ENCODE data around the gene PPHLN1.

PPHLN1 gene, protein sequence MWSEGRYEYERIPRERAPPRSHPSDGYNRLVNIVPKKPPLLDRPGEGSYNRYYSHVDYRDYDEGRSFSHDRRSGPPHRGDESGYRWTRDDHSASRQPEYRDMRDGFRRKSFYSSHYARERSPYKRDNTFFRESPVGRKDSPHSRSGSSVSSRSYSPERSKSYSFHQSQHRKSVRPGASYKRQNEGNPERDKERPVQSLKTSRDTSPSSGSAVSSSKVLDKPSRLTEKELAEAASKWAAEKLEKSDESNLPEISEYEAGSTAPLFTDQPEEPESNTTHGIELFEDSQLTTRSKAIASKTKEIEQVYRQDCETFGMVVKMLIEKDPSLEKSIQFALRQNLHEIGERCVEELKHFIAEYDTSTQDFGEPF

GRCh38 chr12:42325653-42326474 lies at the start of gene PPHLN1, which contains the start of gene ZCRB1:
Gene PPHLN1 (plus strand): TSS chr12:42326167. CDS start chr12:42335903, 9,736 bp downstream.
Gene ZCRB1 (minus strand): TSS chr12:42326094. CDS start chr12:42324102, 1,992 bp downstream.
- in situ Hi-C loops (cut with MboI; ENCODE audit: low sequenced_read_pairs) = no loop called here

DNA sequence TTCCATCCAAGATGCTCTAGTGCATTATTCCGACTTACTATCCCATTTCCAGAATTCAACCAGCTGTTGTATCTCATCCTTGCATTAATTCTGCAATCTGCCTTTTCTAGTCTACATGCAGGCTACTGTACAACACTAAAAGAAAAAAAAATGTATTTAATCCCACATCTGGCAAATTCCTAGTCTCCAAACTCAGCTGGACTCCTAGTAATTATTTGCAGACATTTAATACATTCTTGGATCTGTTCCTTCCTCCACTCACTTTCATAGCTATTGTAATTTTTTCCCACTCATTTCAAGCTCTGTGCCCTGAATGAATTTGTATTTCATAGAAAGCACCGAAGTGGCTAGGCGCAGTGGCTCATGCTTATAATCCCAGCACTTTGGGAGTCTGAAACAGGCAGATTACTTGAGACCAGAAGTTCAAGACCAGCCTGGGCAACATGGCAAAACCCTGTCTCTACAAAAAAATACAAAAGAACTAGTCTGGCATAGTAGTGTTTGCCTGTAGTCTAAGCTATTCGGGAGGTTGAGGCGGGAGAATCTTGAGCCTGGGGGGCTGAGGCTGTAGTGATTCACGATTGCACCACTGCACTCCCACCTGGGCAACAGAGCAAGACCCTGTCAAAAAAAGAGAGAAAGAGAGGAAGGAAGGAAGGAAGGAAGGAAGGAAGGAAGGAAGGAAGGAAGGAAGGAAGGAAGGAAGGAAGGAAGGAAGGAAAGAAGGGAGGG lies 48.4 kb upstream of the PPHLN1 start:
- in situ Hi-C loops (cut with MboI; ENCODE audit: low sequenced_read_pairs) = no loop called here

GRCh38 chr12:42278128-42278510 lies 47.8 kb upstream of the PPHLN1 start:
- in situ Hi-C loops (cut with MboI; ENCODE audit: low sequenced_read_pairs) = no loop called here

DNA sequence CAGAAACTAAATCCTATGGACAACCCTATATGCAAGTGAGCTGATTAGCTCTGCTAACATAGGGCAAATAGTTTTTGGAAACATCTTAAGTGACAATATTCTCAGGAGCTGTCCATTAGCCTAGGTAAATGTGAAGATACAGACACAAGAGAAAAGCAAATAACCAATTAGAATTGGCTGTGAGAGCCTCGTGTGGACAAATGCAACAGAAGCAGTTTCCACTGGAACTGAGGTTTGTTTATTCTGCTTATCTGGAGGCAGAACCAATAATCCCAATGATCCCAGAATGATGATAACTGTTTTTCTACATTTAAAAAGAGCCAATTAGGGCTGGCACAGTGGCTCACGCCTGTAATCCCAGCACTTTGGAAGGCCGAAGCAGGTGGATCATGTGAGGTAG lies 44.7 kb upstream of the PPHLN1 start:
- in situ Hi-C loops (cut with MboI; ENCODE audit: low sequenced_read_pairs) = no loop called here

DNA sequence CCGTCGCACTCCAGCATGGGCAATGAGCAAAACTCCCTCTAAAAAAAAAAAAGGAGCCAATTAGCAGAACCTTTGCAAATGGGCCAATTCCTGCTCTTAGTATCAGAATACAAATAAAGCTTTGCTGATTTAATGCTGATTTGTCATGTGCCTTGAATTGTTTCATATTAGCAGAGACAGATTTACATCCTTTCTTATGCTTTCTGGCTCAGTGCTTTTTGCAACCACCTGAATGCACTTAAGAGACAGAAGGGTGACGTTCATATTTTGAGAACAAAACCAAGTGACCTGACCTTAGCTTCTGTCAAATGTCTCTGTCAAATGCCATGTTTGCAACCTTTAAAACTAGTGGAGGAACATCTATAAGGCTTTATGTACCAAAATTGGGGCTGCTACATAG lies 44.1 kb upstream of the PPHLN1 start:
- in situ Hi-C loops (cut with MboI; ENCODE audit: low sequenced_read_pairs) = no loop called here

DNA sequence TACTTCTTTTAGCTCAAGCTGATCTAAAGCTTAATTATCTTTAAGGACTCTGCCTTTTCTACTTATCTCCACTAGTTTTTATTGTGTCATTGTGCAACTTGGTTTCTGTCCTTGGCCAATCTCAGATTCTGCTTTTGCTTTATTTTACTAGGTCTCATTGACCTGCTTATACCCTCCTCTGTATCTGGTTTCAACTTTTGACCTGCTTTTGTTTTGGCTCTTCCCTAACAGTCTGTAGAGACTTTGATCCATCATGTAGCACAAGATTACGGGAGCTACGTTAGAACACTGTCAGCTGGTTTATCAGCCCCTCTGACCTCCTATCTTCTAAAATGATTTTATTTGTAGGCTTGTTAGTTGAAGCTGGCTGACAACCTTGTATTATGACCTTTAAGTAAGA lies 43.7 kb upstream of the PPHLN1 start:
- in situ Hi-C loops (cut with MboI; ENCODE audit: low sequenced_read_pairs) = no loop called here

- in situ Hi-C loops (cut with MboI; ENCODE audit: low sequenced_read_pairs) = no loop called here
Measured at GRCh38 chr12:42283739-42284138, 42.2 kb upstream of the PPHLN1 start.

- in situ Hi-C loops (cut with MboI; ENCODE audit: low sequenced_read_pairs) = no loop called here
Measured at GRCh38 chr12:42284157-42284556, 41.8 kb upstream of the PPHLN1 start.

DNA sequence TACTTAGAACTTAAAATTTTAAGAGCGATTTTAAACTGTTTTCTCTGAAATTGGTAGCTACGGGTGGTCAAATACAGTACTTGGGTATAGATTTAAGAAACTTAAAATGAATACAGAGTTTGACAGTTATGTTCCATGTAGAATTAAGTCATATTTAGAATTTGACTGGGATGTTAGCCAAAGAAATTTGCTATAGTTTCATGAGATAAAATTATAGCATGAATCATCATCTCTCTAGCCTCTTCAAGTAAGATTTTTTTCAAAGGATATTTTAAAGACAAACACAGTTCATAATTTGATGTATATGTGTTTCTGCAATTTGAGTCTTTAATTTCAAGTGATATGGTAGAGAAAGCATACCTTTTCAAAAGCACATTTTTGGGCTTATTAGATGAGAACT lies 41.1 kb upstream of the PPHLN1 start:
- in situ Hi-C loops (cut with MboI; ENCODE audit: low sequenced_read_pairs) = no loop called here

GRCh38 chr12:42285431-42285830 lies 40.5 kb upstream of the PPHLN1 start:
- in situ Hi-C loops (cut with MboI; ENCODE audit: low sequenced_read_pairs) = no loop called here

GRCh38 chr12:42286741-42287140 lies 39.2 kb upstream of the PPHLN1 start:
- in situ Hi-C loops (cut with MboI; ENCODE audit: low sequenced_read_pairs) = no loop called here

GRCh38 chr12:42288544-42288943 lies 37.4 kb upstream of the PPHLN1 start:
- in situ Hi-C loops (cut with MboI; ENCODE audit: low sequenced_read_pairs) = no loop called here

GRCh38 chr12:42291680-42292079 lies 34.3 kb upstream of the PPHLN1 start:
- in situ Hi-C loops (cut with MboI; ENCODE audit: low sequenced_read_pairs) = no loop called here

DNA sequence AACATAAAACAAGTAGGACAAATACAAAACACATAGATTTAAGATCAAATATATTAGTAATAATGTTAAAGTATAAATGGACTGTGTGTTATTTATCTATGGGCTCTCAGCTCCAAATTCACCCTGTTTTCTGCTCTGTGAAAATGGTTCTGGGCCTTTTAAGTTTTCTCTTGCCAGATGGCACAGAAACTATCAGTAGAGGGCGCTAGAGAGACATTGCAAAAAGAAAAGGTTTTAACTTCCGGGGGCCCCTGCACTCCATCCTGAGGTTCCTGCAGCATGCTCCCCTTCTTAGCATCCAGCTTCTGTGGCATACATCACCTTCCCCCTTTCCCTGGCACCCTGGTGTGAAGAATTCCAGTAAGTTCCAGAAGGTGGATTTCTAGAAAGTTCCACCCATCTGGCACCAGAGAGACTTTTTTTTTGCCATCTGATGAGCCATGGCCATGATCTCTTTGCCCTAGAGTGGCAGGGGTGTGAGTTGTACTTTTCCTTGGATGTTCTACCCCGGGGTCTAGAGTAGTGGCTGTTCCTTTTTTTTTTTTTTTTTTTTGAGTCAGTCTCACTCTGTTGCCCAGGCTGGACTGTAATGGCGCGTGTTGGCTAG lies 29.4 kb upstream of the PPHLN1 start:
- in situ Hi-C loops (cut with MboI; ENCODE audit: low sequenced_read_pairs) = no loop called here

- in situ Hi-C loops (cut with MboI; ENCODE audit: low sequenced_read_pairs) = no loop called here
Measured at GRCh38 chr12:42298887-42299286, 27.1 kb upstream of the PPHLN1 start.

DNA sequence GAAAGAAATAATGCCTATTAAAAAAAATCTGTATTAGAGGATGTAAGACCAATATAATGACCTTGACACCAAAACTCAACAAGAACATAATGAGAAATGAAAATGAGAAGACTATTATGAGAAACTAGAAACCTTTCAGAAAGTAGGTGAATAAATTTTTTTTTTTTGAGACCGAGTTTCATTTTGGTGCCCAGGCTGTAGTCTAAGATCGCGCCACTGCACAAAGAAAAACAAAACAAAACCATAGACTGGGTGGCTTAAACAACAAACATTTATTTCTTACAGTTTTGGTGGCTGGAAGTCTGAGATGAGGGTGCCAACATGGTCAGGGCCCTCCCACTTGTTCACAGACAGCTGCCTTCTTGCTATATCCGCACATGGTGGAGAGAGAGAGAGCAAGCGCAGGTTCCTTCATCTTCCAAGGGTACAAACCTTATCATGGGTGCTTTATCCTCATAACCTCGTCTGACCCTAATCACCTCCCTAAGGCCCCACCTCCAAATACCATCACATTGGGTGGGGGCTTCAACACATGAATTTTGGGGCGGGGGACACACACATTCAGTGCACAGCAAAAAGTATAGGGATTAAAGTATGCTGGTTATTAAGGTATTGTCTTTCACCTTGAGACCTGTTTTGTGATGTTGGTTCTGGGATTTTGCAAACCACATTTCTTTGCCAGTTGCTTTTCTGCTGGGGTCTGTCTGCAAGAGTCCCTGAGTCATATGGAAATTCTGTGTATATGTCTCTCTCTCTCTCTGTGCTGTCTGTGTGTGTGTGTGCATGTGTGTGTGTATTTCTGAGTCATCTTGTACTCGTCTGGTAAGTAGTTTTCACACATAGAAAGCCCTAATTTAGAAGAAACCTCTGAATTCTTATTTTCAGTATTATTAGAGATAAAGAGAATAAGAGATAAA lies 26.3 kb upstream of the PPHLN1 start:
- in situ Hi-C loops (cut with MboI; ENCODE audit: low sequenced_read_pairs) = no loop called here

DNA sequence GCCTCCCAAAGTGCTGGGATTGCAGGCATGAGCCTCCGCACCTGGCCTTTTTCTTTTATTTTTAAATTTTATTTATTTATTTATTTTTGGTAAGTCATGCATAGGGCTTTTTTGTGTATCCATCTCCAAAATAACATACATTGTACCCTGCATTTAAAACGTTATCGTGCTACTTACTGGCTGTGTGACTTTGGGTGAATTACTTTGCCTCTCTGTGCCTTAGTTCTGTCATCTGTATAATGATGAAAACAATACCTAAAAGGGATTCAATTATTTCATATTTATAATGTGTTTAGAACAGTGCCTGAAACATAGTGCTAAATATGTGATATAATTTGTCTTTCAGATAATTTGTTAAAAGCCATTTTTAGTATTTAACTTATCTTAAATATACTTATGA lies 19.7 kb upstream of the PPHLN1 start:
- in situ Hi-C loops (cut with MboI; ENCODE audit: low sequenced_read_pairs) = no loop called here

DNA sequence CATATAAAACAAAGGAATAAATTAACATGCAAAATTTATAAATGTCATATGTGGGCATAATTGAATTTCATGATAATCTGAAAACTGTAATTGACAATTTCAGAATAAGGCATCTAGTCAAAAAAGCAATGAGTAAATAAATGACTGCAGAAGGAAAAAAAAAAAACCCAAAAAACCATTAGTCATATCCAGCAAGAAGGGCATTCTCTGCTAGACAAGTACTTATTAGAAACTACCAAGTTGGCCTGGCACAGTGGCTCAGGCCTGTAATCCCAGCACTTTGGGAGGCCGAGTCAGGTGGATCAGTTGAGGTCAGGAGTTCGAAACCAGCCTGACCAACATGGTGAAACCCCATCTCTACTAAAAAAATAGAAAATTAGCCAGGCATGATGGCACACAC lies 17.6 kb upstream of the PPHLN1 start:
- in situ Hi-C loops (cut with MboI; ENCODE audit: low sequenced_read_pairs) = no loop called here

GRCh38 chr12:42309996-42310395 lies 16.0 kb upstream of the PPHLN1 start:
- in situ Hi-C loops (cut with MboI; ENCODE audit: low sequenced_read_pairs) = no loop called here

GRCh38 chr12:42315108-42315507 lies 10.9 kb upstream of the PPHLN1 start:
- in situ Hi-C loops (cut with MboI; ENCODE audit: low sequenced_read_pairs) = no loop called here

Data from HL-60/S4 (cell line).